Parathyroid adenoma (tissue), 2 donors: ENCODE data around the gene CPNE5.
A peak's percentile ranks its signal among the peaks of the same experiment; 100 is the strongest.

Source experiments
- H2AFZ ChIP-seq: fragments of 300-600 bp; sonication (generic); one replicate; pipeline ENCODE4 v1.7.0; 2017; ENCODE audit warnings: antibody characterized with exemption, mild to moderate bottlenecking
- H3K27ac ChIP-seq: fragments of 300-600 bp; sonication (generic); one replicate; pipeline ENCODE4 v1.7.0; 2017
- H3K27me3 ChIP-seq: fragments of 300-600 bp; sonication (generic); one replicate; pipeline ENCODE4 v1.7.0; 2017; ENCODE audit warnings: low read length; ENCODE audit not compliant: control insufficient read depth, insufficient read depth
- H3K36me3 ChIP-seq: fragments of 300-600 bp; sonication (generic); one replicate; pipeline ENCODE4 v1.7.0; 2017; ENCODE audit warnings: low read length; ENCODE audit not compliant: control insufficient read depth, insufficient read depth
- H3K4me1 ChIP-seq: fragments of 300-600 bp; sonication (generic); one replicate; pipeline ENCODE4 v1.7.0; 2017; ENCODE audit warnings: control low read depth
- H3K4me2 ChIP-seq: fragments of 300-600 bp; sonication (generic); one replicate; pipeline ENCODE4 v1.7.0; 2017; ENCODE audit warnings: low read length
- H3K4me3 ChIP-seq: fragments of 300-600 bp; sonication (generic); one replicate; pipeline ENCODE4 v1.7.0; 2017; ENCODE audit warnings: low read depth, low read length
- H3K79me2 ChIP-seq: fragments of 300-600 bp; sonication (generic); one replicate; pipeline ENCODE4 v1.7.0; 2017; ENCODE audit warnings: control low read depth
- H3K9ac ChIP-seq: fragments of 300-600 bp; sonication (generic); one replicate; pipeline ENCODE4 v1.7.0; 2017; ENCODE audit warnings: mild to moderate bottlenecking
- H3K9me3 ChIP-seq: fragments of 300-600 bp; sonication (generic); one replicate; pipeline ENCODE4 v1.7.0; 2017; ENCODE audit warnings: low read length; ENCODE audit not compliant: control insufficient read depth
- TF ChIP-seq, protein P1 (sequence below): fragments of 300-600 bp; sonication (generic); IDR thresholded peaks from one replicate; pipeline ENCODE4 v1.7.0; 2017; ENCODE audit warnings: antibody characterized with exemption, mild to moderate bottlenecking
- donor health status: primary hyperparathyroidism.

CPNE5 gene

DNA sequence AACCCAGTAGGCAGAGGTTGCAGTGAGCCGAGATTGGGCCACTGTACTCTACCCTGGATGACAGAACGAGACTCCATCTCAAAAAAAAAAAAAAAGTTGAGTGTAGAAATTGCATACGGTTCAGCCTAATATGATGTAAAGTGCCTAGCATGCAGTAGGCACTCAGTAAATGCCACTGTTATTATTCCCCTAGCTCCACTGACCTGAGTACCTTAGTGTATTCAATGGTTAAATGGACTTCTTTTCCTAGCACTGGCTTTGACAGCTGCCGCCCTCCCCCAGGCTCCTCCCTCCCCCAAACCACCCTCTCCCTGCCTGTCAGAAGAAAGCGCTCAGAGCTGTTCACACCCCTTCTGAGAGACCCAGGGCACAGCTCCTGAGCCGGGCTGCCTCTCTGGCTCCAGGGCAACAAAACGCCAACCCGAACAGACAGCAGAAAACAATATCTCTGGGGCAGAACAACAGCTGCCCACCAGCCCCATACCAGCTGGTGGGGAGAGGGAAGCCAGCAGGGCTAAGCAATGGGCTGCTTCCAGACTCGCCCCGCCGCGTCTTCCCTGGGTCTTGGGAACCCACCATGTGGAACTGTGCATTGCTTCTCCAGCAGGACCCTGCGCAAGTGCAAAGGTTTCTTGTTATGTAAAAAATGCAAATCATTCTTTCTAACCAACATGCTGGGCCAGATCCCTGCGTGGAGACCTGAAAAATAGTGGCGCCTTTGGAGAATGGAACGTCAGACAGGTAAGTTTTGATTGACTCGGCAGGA lies 4.5 kb downstream of the CPNE5 start:
- no peak overlapping the region for H2AFZ ChIP-seq
- no peaks in the 10 kb centered on the region for H3K27me3 ChIP-seq
- TF ChIP-seq, protein P1, sequence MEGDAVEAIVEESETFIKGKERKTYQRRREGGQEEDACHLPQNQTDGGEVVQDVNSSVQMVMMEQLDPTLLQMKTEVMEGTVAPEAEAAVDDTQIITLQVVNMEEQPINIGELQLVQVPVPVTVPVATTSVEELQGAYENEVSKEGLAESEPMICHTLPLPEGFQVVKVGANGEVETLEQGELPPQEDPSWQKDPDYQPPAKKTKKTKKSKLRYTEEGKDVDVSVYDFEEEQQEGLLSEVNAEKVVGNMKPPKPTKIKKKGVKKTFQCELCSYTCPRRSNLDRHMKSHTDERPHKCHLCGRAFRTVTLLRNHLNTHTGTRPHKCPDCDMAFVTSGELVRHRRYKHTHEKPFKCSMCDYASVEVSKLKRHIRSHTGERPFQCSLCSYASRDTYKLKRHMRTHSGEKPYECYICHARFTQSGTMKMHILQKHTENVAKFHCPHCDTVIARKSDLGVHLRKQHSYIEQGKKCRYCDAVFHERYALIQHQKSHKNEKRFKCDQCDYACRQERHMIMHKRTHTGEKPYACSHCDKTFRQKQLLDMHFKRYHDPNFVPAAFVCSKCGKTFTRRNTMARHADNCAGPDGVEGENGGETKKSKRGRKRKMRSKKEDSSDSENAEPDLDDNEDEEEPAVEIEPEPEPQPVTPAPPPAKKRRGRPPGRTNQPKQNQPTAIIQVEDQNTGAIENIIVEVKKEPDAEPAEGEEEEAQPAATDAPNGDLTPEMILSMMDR = no peak
- no peak overlapping the region for H3K4me3 ChIP-seq
- H3K4me1 ChIP-seq = peaks cover 3% of the 10 kb centered on the region
- no peaks in the 10 kb centered on the region for H3K79me2 ChIP-seq
- H3K27ac ChIP-seq = no peak overlapping the region
- H3K36me3 ChIP-seq = no peaks in the 10 kb centered on the region
- H3K9me3 ChIP-seq = no peaks in the 10 kb centered on the region
- no peak overlapping the region for H3K9ac ChIP-seq
- no peak overlapping the region for H3K4me2 ChIP-seq

DNA sequence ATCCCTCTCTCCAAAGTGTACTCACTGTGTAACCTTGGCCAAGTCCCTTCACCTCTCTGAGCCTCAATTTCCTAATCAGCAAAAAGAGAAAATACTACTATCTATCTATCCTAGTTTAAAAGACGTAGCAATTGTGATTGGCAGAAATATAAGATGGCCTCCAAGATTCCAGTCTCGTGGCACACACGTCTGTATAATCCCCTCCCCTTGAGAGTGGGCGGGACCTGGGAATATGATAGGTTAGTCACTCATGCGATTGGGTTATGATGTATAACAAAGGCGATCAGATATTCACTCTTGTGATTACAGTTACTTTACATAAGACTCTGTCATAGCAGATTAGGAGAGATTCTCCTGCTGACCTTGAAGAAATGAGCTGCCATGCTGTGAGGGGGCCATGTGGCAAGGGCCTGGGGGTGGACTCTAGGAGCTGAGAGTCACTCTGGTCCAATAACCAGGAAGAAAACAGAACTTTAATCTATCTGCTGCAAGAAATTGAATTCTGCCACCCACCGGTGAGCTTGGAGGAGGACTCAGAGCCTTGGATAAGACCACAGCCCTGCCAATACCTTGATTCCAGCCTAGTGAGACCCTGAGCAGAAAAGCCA lies 6.0 kb downstream of the CPNE5 start:
- Histone ChIP-seq H3K4me3 (no peak overlapping the region), H3K9me3 (no peaks in the 10 kb centered on the region), H3K27ac (no peak overlapping the region), H3K4me2 (no peak overlapping the region), H3K4me1 (no peaks in the 10 kb centered on the region), H3K9ac (no peak overlapping the region), H3K79me2 (no peaks in the 10 kb centered on the region), H3K27me3 (no peaks in the 10 kb centered on the region), H2AFZ (no peak overlapping the region), H3K36me3 (no peaks in the 10 kb centered on the region)
- TF ChIP-seq, protein P1 = no peak

DNA sequence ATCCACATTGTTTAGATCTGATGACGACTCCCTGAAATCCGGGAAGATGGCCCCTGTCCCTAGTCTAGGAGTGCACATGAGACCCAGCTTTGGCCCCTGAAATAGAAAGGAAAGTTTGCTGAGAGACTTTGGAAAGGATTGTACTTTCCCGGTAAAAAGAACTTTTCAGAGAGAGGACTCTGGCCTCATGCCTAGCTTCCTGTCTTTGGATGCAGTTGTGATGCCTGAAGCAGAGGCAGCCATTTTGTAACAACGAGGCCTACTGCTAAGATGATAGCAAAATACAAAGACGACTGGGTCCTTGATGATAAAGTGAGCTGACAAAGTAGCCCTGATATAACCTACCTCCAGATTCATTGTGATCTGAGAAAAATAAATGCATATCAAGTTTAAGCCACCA lies 6.9 kb downstream of the CPNE5 start:
- no peaks in the 10 kb centered on the region for H3K27me3 ChIP-seq
- no peak overlapping the region for H2AFZ ChIP-seq
- H3K4me3 ChIP-seq = no peak overlapping the region
- TF ChIP-seq, protein P1 = no peak
- no peak overlapping the region for H3K27ac ChIP-seq
- no peak overlapping the region for H3K9ac ChIP-seq
- no peaks in the 10 kb centered on the region for H3K36me3 ChIP-seq
- H3K4me1 ChIP-seq = no peaks in the 10 kb centered on the region
- H3K4me2 ChIP-seq = no peak overlapping the region
- H3K79me2 ChIP-seq = no peaks in the 10 kb centered on the region
- no peaks in the 10 kb centered on the region for H3K9me3 ChIP-seq

DNA sequence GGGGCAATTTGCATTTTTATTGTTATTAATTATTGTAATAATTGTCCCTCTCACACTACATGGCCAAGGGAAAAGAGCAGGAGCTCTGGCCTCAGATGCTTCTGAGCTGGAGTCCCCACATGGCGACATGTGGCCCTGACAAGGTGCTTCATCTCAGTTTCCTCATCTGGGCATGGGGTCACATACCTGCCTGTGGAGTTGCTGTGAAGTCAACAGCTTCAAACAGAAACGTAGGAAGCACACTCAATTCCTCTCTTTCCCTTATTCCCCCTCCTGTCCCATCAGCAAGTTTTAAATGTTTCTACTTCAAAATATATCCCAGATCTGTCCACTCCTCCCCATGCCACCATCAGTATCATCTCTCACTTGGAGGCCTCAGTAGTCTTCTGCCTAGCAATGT lies 8.7 kb downstream of the CPNE5 start:
- Histone ChIP-seq H3K9ac (no peak overlapping the region), H3K9me3 (no peaks in the 10 kb centered on the region), H3K27ac (no peak overlapping the region), H3K4me2 (no peak overlapping the region), H3K27me3 (no peaks in the 10 kb centered on the region), H3K79me2 (no peaks in the 10 kb centered on the region), H3K4me1 (no peaks in the 10 kb centered on the region), H3K36me3 (no peaks in the 10 kb centered on the region), H2AFZ (peak overlapping the region; percentile 41), H3K4me3 (no peak overlapping the region)
- TF ChIP-seq, protein P1 = no peak
